Breast epithelium (tissue), 3 donors: ENCODE measurements around the gene DCANP1.

Source experiments
- POLR2A ChIP-seq: fragments of 450-650 bp; IDR thresholded peaks from one replicate; pipeline ENCODE4 v1.6.1; 2016; ENCODE audit warnings: antibody characterized with exemption, mild to moderate bottlenecking, moderate library complexity
- POLR2AphosphoS5 ChIP-seq, 3 donors: sonication (generic); formaldehyde crosslinking; IDR thresholded peaks; one replicate each; pipeline ENCODE4 v1.6.1; 2017; ENCODE audit warnings: antibody characterized with exemption in 3 of 3
- TF ChIP-seq, protein P1 (sequence below), 3 donors: fragments of 450-650 bp; IDR thresholded peaks; one replicate each; pipeline ENCODE4 v1.5.1; 2016 to 2017; ENCODE audit warnings: antibody characterized with exemption in 3 of 3, mild to moderate bottlenecking in 3 of 3, moderate library complexity in 3 of 3

DNA sequence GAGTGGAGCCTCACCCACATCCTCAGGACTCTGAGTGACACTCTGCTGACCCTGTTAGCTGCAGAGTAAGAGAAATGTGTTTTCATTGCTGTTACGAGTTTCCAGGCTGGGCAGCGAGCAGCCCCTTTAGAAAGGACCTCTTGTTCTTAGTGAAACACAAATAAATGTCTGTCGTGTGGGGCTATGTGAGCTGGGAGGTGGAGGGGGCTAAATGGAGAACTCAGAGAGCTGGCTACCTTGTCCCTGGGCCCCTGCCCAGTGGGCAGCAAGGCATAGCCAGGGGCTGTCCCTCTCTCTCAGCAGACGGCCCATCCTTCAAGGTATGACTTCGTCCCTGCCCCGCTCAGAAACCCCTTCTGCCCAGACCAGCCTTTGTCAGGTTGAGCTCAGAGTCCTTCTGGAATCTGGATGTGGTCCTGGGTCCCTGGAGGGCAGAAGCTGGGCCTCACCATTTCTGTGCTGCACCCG lies 10.2 kb downstream of the DCANP1 start:
- TF ChIP-seq POLR2A (no peak), POLR2AphosphoS5 (IDR thresholded peaks at IDR 0.05) (no peak)
- TF ChIP-seq, protein P1, sequence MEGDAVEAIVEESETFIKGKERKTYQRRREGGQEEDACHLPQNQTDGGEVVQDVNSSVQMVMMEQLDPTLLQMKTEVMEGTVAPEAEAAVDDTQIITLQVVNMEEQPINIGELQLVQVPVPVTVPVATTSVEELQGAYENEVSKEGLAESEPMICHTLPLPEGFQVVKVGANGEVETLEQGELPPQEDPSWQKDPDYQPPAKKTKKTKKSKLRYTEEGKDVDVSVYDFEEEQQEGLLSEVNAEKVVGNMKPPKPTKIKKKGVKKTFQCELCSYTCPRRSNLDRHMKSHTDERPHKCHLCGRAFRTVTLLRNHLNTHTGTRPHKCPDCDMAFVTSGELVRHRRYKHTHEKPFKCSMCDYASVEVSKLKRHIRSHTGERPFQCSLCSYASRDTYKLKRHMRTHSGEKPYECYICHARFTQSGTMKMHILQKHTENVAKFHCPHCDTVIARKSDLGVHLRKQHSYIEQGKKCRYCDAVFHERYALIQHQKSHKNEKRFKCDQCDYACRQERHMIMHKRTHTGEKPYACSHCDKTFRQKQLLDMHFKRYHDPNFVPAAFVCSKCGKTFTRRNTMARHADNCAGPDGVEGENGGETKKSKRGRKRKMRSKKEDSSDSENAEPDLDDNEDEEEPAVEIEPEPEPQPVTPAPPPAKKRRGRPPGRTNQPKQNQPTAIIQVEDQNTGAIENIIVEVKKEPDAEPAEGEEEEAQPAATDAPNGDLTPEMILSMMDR (IDR thresholded peaks at IDR 0.05), result no peak
